B cell (primary cell): ENCODE data around the gene MAPK8.

Experiments
- EZH2 ChIP-seq: IDR thresholded peaks from 2 replicates; pipeline ENCODE4 v1.6.1; 2012; ENCODE audit warnings: borderline replicate concordance, low read depth, mild to moderate bottlenecking, moderate library complexity, low read length; ENCODE audit not compliant: insufficient read depth, poor library complexity, severe bottlenecking
- TF ChIP-seq, protein P1 (sequence below): fragments of 200-600 bp; IDR thresholded peaks from one replicate; pipeline ENCODE4 v1.8.0; 2022; ENCODE audit warnings: antibody characterized with exemption, mild to moderate bottlenecking

DNA sequence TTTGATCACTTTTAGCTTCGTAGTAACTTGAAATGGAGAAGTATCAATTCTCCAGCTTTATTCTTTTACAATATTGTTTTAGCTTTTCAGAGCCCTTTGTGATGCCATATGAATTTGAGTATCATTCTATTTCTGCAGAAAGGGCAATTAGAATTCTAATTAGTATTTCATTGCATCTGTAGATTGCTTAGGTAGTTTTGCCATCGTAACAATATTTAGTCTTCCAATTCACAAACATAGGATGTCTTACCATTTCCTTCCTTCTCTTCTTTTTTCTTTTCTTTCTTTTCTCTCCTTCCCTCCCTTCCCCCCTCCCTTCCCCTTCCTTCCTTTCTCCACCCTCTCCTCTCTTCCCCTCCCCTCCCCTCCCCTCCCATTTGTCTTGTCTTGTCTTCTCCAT is 105.0 kb downstream of the MAPK8 start:
- TF ChIP-seq, protein P1, sequence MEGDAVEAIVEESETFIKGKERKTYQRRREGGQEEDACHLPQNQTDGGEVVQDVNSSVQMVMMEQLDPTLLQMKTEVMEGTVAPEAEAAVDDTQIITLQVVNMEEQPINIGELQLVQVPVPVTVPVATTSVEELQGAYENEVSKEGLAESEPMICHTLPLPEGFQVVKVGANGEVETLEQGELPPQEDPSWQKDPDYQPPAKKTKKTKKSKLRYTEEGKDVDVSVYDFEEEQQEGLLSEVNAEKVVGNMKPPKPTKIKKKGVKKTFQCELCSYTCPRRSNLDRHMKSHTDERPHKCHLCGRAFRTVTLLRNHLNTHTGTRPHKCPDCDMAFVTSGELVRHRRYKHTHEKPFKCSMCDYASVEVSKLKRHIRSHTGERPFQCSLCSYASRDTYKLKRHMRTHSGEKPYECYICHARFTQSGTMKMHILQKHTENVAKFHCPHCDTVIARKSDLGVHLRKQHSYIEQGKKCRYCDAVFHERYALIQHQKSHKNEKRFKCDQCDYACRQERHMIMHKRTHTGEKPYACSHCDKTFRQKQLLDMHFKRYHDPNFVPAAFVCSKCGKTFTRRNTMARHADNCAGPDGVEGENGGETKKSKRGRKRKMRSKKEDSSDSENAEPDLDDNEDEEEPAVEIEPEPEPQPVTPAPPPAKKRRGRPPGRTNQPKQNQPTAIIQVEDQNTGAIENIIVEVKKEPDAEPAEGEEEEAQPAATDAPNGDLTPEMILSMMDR = no peak
- TF ChIP-seq EZH2 = no peak
